HEK293 (cell line): ENCODE data around the gene PITPNC1.

Experiments
- TCF7L2 ChIP-seq: IDR thresholded peaks from 2 replicates; pipeline ENCODE4 v1.6.1; 2011; ENCODE audit warnings: low read depth, mild to moderate bottlenecking, inconsistent platforms, low read length, moderate library complexity, borderline replicate concordance
- YY1 ChIP-seq: fragments of 450-650 bp; formaldehyde crosslinking; IDR thresholded peaks from 2 replicates; pipeline ENCODE4 v1.5.1; 2018; ENCODE audit warnings: missing biosample characterization, missing genetic modification characterization
- ZBTB1 ChIP-seq: fragments of 450-650 bp; formaldehyde crosslinking; IDR thresholded peaks from 2 replicates; pipeline ENCODE4 v1.5.1; 2016; ENCODE audit warnings: missing biosample characterization, missing genetic modification characterization
- ZBTB44 ChIP-seq: fragments of 450-650 bp; IDR thresholded peaks from 2 replicates; pipeline ENCODE4 v1.5.1; 2018; ENCODE audit warnings: missing biosample characterization, mild to moderate bottlenecking, missing genetic modification characterization
- ZNF175 ChIP-seq: fragments of 450-650 bp; formaldehyde crosslinking; IDR thresholded peaks from 2 replicates; pipeline ENCODE4 v1.5.1; 2016; ENCODE audit warnings: missing biosample characterization, missing genetic modification characterization
- ZNF214 ChIP-seq: fragments of 450-650 bp; formaldehyde crosslinking; IDR thresholded peaks from 2 replicates; pipeline ENCODE4 v1.5.1; 2017; ENCODE audit warnings: missing biosample characterization, mild to moderate bottlenecking, missing genetic modification characterization, borderline replicate concordance
- ZNF416 ChIP-seq: fragments of 450-650 bp; formaldehyde crosslinking; IDR thresholded peaks from 2 replicates; pipeline ENCODE4 v1.5.1; 2016; ENCODE audit warnings: missing biosample characterization, missing genetic modification characterization
- ZNF585B ChIP-seq: fragments of 450-650 bp; formaldehyde crosslinking; IDR thresholded peaks from 2 replicates; pipeline ENCODE4 v1.5.1; 2016; ENCODE audit warnings: missing biosample characterization, missing genetic modification characterization
- TF ChIP-seq, protein P1 (sequence below): fragments of 450-650 bp; formaldehyde crosslinking; IDR thresholded peaks from 2 replicates; pipeline ENCODE4 v1.5.1; 2016; ENCODE audit warnings: missing biosample characterization, missing genetic modification characterization
- TF ChIP-seq, protein P2 (sequence below): fragments of 450-650 bp; formaldehyde crosslinking; IDR thresholded peaks from 2 replicates; pipeline ENCODE4 v1.5.1; 2016; ENCODE audit warnings: missing biosample characterization, missing genetic modification characterization

- TF ChIP-seq ZBTB1 (no peak), ZNF585B (no peak), ZNF175 (tag by site-specific recombination) (no peak), TCF7L2 (no peak), ZNF214 (no peak), ZBTB44 (no peak), ZNF416 (tag by site-specific recombination) (no peak), YY1 (no peak)
- TF ChIP-seq, protein P1, sequence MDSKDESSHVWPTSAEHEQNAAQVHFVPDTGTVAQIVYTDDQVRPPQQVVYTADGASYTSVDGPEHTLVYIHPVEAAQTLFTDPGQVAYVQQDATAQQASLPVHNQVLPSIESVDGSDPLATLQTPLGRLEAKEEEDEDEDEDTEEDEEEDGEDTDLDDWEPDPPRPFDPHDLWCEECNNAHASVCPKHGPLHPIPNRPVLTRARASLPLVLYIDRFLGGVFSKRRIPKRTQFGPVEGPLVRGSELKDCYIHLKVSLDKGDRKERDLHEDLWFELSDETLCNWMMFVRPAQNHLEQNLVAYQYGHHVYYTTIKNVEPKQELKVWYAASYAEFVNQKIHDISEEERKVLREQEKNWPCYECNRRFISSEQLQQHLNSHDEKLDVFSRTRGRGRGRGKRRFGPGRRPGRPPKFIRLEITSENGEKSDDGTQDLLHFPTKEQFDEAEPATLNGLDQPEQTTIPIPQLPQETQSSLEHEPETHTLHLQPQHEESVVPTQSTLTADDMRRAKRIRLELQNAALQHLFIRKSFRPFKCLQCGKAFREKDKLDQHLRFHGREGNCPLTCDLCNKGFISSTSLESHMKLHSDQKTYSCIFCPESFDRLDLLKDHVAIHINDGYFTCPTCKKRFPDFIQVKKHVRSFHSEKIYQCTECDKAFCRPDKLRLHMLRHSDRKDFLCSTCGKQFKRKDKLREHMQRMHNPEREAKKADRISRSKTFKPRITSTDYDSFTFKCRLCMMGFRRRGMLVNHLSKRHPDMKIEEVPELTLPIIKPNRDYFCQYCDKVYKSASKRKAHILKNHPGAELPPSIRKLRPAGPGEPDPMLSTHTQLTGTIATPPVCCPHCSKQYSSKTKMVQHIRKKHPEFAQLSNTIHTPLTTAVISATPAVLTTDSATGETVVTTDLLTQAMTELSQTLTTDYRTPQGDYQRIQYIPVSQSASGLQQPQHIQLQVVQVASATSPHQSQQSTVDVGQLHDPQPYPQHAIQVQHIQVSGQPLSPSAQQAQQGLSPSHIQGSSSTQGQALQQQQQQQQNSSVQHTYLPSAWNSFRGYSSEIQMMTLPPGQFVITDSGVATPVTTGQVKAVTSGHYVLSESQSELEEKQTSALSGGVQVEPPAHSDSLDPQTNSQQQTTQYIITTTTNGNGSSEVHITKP = no peak
- TF ChIP-seq, protein P2, sequence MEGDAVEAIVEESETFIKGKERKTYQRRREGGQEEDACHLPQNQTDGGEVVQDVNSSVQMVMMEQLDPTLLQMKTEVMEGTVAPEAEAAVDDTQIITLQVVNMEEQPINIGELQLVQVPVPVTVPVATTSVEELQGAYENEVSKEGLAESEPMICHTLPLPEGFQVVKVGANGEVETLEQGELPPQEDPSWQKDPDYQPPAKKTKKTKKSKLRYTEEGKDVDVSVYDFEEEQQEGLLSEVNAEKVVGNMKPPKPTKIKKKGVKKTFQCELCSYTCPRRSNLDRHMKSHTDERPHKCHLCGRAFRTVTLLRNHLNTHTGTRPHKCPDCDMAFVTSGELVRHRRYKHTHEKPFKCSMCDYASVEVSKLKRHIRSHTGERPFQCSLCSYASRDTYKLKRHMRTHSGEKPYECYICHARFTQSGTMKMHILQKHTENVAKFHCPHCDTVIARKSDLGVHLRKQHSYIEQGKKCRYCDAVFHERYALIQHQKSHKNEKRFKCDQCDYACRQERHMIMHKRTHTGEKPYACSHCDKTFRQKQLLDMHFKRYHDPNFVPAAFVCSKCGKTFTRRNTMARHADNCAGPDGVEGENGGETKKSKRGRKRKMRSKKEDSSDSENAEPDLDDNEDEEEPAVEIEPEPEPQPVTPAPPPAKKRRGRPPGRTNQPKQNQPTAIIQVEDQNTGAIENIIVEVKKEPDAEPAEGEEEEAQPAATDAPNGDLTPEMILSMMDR = no peak
These were observed 294.4 kb downstream of the PITPNC1 start for GRCh38 chr17:67671493-67671892.
